Fibroblast of lung (primary cell): ENCODE measurements around the gene CEP128. TPM values are rescaled to one million over a fixed set of nuclear protein-coding genes. Genes with fewer than 3 reads are reported as not detected.

Source experiments
- DNase-seq, 2 donors: peaks; one replicate each; pipeline versions ENCODE4 v3.0.0 to v3.0.0-alpha.2; 2010; ENCODE audit warnings: low read depth in 2 of 2
- H2AFZ ChIP-seq: 2 replicates; pipeline ENCODE4 v1.5.1; 2012; ENCODE audit warnings: low read length, control low read depth, inconsistent platforms
- H3K27ac ChIP-seq: 2 replicates; pipeline ENCODE4 v1.5.1; 2011; ENCODE audit warnings: low read length, control low read depth; ENCODE audit not compliant: insufficient read depth
- H3K27me3 ChIP-seq: 2 replicates; pipeline ENCODE4 v1.5.1; 2011; ENCODE audit warnings: mild to moderate bottlenecking, low read length; ENCODE audit not compliant: control insufficient read depth, insufficient read depth
- H3K36me3 ChIP-seq: 2 replicates; pipeline ENCODE4 v1.5.1; 2011; ENCODE audit warnings: low read length; ENCODE audit not compliant: control insufficient read depth, insufficient read depth
- H3K4me1 ChIP-seq: 2 replicates; pipeline ENCODE4 v1.5.1; 2011; ENCODE audit warnings: low read length; ENCODE audit not compliant: control insufficient read depth, insufficient read depth; ENCODE audit errors: extremely low read depth
- H3K4me2 ChIP-seq: 2 replicates; pipeline ENCODE4 v1.5.1; 2011; ENCODE audit warnings: low read length, control low read depth; ENCODE audit not compliant: insufficient read depth; ENCODE audit errors: extremely low read depth
- H3K4me3 ChIP-seq, 4 experiments: fragments of 200-600 bp in 1 of 4; sonication (generic) in 1 of 4; replicated peaks in 1 of 4; 2 replicates each; pipeline ENCODE4 v1.5.1; 2011 to 2016; ENCODE audit warnings: low read length in 4 of 4, low read depth in 3 of 4, mild to moderate bottlenecking in 3 of 4, control low read depth in 2 of 4, inconsistent platforms in 1 of 4, mixed read lengths in 1 of 4; ENCODE audit not compliant: insufficient read depth in 1 of 4; ENCODE audit errors: control extremely low read depth in 1 of 4
- H3K79me2 ChIP-seq: 2 replicates; pipeline ENCODE4 v1.5.1; 2012; ENCODE audit warnings: mild to moderate bottlenecking, low read length, inconsistent platforms; ENCODE audit not compliant: control insufficient read depth, insufficient read depth
- H3K9ac ChIP-seq: 2 replicates; pipeline ENCODE4 v1.5.1; 2011; ENCODE audit warnings: mild to moderate bottlenecking, low read length, control low read depth; ENCODE audit not compliant: insufficient read depth
- H3K9me3 ChIP-seq: 2 replicates; pipeline ENCODE4 v1.5.1; 2012; ENCODE audit warnings: low read depth, low read length; ENCODE audit not compliant: control insufficient read depth, insufficient read depth
- H4K20me1 ChIP-seq: 2 replicates; pipeline ENCODE4 v1.5.1; 2011; ENCODE audit warnings: low read length; ENCODE audit not compliant: control insufficient read depth, insufficient read depth; ENCODE audit errors: extremely low read depth
- EZH2 ChIP-seq: IDR thresholded peaks from 2 replicates; pipeline ENCODE4 v1.5.1; 2012; ENCODE audit warnings: low read length, control low read depth, mild to moderate bottlenecking; ENCODE audit errors: missing control alignments
- polyA plus RNA-seq, 2 donors: library from polyadenylated mRNA; depleted of rRNA in 1 of 2; stranded (reverse) in 1 of 2; unstranded in 1 of 2; fragments of >200 nt; gene quantifications; 2 replicates each; pipeline ENCODE4 v1.2.1, GENCODE V29; 2011 to 2012; ENCODE audit warnings: missing spikeins in 1 of 2
- total RNA-seq: library from RNA; depleted of rRNA; stranded (reverse); fragments of >200 nt; gene quantifications from 2 replicates; pipeline ENCODE4 v1.2.1, GENCODE V29; 2014
- TF ChIP-seq, protein P1 (sequence below), 2 donors: IDR thresholded peaks in 1 of 2; conservative IDR thresholded peaks in 1 of 2; 1 replicate in 1 of 2; 2 replicates in 1 of 2; pipeline ENCODE4 v1.5.1; 2011 to 2012; ENCODE audit warnings: low read length in 2 of 2, control low read depth in 1 of 2, inconsistent platforms in 1 of 2, low read depth in 1 of 2, mild to moderate bottlenecking in 1 of 2

The CEP128 gene
- total and polyA plus RNA-seq, 2 donors (not counting 1 experiment from before 2014, with no cell fraction given), result 1.3 to 7.8 TPM

DNA sequence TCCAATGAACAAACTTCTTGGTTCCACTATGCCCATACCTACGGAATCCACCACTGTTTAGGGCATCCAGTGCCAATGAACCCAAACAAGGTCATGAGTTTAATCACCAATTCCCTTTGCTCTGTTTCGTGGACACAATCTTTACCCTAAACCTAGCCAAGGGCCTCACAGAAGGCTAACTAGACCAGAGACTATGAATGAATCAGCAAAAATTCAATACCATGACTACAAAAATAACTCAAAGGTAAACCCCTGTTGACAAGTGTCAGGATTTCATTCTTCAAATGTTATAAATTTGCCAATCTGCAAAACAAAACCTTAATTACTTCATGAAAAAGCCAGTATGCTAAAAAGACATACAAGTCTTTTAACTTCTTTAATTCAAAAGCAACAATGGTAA, 96.7 kb downstream of the CEP128 start:
- no peak for TF ChIP-seq EZH2
- Histone ChIP-seq H3K4me1 (no peaks in the 10 kb centered on the region), H3K4me3 (no peak overlapping the region), H3K9me3 (no peaks in the 10 kb centered on the region), H2AFZ (no peak overlapping the region), H3K27ac (no peak overlapping the region), H3K27me3 (no peaks in the 10 kb centered on the region), H3K79me2 (no peaks in the 10 kb centered on the region), H3K9ac (no peak overlapping the region), H3K36me3 (no peaks in the 10 kb centered on the region), H4K20me1 (no peaks in the 10 kb centered on the region), H3K4me2 (no peak overlapping the region)
- no peak for DNase-seq

DNA sequence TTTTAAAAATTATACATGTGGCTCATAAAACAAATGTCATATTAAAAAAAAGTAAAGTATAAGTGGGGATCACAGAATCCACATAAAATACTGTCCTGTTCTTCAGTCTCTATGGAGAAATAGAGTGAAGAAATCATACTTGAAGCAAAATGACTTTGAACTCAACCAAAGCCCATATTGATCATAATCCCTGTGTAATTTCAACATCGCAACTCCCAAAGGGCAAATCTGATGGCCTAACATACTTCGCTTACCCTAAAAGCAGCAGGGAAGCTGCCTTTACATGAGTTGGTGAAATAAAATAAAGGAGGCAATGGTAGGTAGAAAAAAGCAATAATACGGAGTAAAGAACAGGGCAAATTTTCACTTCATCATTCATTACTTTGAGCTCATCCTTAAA, 101.8 kb downstream of the CEP128 start:
- no peak overlapping the region for H3K4me2 ChIP-seq
- H3K4me1 ChIP-seq, result no peaks in the 10 kb centered on the region
- no peak overlapping the region for H3K4me3 ChIP-seq
- H3K27ac ChIP-seq, result no peak overlapping the region
- H3K9me3 ChIP-seq, result no peaks in the 10 kb centered on the region
- no peaks in the 10 kb centered on the region for H3K36me3 ChIP-seq
- H3K9ac ChIP-seq, result no peak overlapping the region
- DNase-seq, result no peak
- TF ChIP-seq, protein P1, sequence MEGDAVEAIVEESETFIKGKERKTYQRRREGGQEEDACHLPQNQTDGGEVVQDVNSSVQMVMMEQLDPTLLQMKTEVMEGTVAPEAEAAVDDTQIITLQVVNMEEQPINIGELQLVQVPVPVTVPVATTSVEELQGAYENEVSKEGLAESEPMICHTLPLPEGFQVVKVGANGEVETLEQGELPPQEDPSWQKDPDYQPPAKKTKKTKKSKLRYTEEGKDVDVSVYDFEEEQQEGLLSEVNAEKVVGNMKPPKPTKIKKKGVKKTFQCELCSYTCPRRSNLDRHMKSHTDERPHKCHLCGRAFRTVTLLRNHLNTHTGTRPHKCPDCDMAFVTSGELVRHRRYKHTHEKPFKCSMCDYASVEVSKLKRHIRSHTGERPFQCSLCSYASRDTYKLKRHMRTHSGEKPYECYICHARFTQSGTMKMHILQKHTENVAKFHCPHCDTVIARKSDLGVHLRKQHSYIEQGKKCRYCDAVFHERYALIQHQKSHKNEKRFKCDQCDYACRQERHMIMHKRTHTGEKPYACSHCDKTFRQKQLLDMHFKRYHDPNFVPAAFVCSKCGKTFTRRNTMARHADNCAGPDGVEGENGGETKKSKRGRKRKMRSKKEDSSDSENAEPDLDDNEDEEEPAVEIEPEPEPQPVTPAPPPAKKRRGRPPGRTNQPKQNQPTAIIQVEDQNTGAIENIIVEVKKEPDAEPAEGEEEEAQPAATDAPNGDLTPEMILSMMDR (conservative IDR thresholded peaks at IDR 0.05 in 1 of 2, IDR thresholded peaks at IDR 0.05 in 1 of 2; ENCODE audit: low read depth in 1 of 2, low read length in 2 of 2), result no peak
- TF ChIP-seq EZH2, result no peak
- H4K20me1 ChIP-seq, result no peaks in the 10 kb centered on the region
- no peaks in the 10 kb centered on the region for H3K27me3 ChIP-seq
- H3K79me2 ChIP-seq, result no peaks in the 10 kb centered on the region
- no peak overlapping the region for H2AFZ ChIP-seq

DNA sequence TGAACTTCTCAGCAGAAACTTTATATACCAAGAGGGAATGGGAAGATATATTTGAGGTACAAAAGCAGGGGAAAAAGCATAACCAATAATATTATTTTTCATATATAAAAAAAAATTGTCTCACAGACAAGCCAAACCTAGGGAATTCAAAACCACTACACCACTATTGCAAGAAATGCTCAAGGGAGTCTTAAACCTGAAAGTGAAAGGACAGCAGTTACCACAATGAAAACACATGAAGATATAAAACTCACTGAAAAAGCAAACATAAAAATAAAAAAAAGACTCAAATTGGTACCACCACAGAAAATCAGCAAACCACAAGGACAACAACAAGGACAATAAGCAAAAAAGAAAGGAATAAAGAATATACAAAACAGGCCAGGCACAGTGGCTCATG, 131.9 kb downstream of the CEP128 start:
- no peak for DNase-seq
- Histone ChIP-seq H3K27me3 (no peaks in the 10 kb centered on the region), H3K79me2 (no peaks in the 10 kb centered on the region), H3K27ac (no peak overlapping the region), H3K4me2 (no peak overlapping the region), H3K9ac (no peak overlapping the region), H4K20me1 (no peaks in the 10 kb centered on the region), H3K4me1 (no peaks in the 10 kb centered on the region), H2AFZ (no peak overlapping the region), H3K4me3 (no peak overlapping the region), H3K9me3 (no peaks in the 10 kb centered on the region), H3K36me3 (no peaks in the 10 kb centered on the region)
- TF ChIP-seq, protein P1 (conservative IDR thresholded peaks at IDR 0.05 in 1 of 2, IDR thresholded peaks at IDR 0.05 in 1 of 2; ENCODE audit: low read depth in 1 of 2, low read length in 2 of 2), result no peak
